Astrocyte of the cerebellum (primary cell): ENCODE data around the gene CLDN24.
A peak's percentile ranks its signal among the peaks of the same experiment; 100 is the strongest.

ENCODE experiments used
- DNase-seq: peaks from one replicate; pipeline ENCODE4 v3.0.0-alpha.2; 2011; ENCODE audit warnings: low read depth
- H3K4me3 ChIP-seq: 2 replicates; pipeline ENCODE4 v1.5.1; 2011; ENCODE audit warnings: mild to moderate bottlenecking, low read depth, low read length, moderate library complexity
- in situ Hi-C: cut with HindIII; loops from 2 replicates; pipeline ENCODE4 v1.10.0; 2017; ENCODE audit warnings: low sequenced_read_pairs
- TF ChIP-seq, protein P1 (sequence below): IDR thresholded peaks from 2 replicates; pipeline ENCODE4 v1.5.1; 2012; ENCODE audit warnings: low read length, low read depth, moderate library complexity, mild to moderate bottlenecking; ENCODE audit errors: missing control alignments

CLDN24 gene

GRCh38 chr4:183322326-183322725 is at the start of gene CLDN24:
CLDN24 (minus strand) TSS chr4:183322426; CDS start chr4:183322426, 0 bp downstream.
- in situ Hi-C loops: loop anchor here (5.0 kb wide), 1 partner anchor 35 kb away; no protein-coding TSS in a partner anchor
- H3K4me3 ChIP-seq: no peak within 1 kb of the TSS
- TF ChIP-seq, protein P1, sequence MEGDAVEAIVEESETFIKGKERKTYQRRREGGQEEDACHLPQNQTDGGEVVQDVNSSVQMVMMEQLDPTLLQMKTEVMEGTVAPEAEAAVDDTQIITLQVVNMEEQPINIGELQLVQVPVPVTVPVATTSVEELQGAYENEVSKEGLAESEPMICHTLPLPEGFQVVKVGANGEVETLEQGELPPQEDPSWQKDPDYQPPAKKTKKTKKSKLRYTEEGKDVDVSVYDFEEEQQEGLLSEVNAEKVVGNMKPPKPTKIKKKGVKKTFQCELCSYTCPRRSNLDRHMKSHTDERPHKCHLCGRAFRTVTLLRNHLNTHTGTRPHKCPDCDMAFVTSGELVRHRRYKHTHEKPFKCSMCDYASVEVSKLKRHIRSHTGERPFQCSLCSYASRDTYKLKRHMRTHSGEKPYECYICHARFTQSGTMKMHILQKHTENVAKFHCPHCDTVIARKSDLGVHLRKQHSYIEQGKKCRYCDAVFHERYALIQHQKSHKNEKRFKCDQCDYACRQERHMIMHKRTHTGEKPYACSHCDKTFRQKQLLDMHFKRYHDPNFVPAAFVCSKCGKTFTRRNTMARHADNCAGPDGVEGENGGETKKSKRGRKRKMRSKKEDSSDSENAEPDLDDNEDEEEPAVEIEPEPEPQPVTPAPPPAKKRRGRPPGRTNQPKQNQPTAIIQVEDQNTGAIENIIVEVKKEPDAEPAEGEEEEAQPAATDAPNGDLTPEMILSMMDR: no peak
- no peak for DNase-seq

- TF ChIP-seq, protein P1: no peak
- H3K4me3 ChIP-seq: no peak overlapping the region
- DNase-seq: no peak
- in situ Hi-C loops: no loop called here
These were observed 48.6 kb upstream of the CLDN24 start for GRCh38 chr4:183370786-183371185.

DNA sequence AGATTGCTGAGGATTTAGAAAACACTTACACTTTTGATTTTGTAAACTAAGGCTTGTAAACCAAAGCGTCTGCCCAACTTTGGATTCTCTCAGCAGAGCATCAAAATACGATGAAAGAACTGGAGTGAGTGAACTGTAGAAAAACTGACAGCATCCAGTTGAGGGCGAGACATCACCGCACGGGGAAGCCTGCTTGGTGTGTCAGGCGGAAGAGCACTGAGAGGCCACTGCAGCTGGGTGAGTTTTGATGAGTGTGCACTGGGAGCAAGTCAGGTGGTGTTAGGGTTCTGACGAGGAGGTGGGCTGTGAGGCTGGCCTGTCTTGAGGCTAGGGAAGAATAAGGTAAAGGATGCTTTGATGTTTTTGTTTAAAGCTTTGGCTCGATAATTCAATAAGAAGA is 46.8 kb upstream of the CLDN24 start:
- in situ Hi-C loops: no loop called here
- H3K4me3 ChIP-seq: no peak overlapping the region
- no peak for DNase-seq
- TF ChIP-seq, protein P1: no peak

GRCh38 chr4:183366206-183366835 is 44.1 kb upstream of the CLDN24 start:
- TF ChIP-seq, protein P1: no peak
- in situ Hi-C loops: no loop called here
- no peak overlapping the region for H3K4me3 ChIP-seq
- DNase-seq: no peak

- TF ChIP-seq, protein P1: no peak
- in situ Hi-C loops: no loop called here
- no peak for DNase-seq
- no peak overlapping the region for H3K4me3 ChIP-seq
These were observed 41.8 kb upstream of the CLDN24 start for GRCh38 chr4:183364025-183364424.

GRCh38 chr4:183362916-183363542 is 40.8 kb upstream of the CLDN24 start:
- no peak overlapping the region for H3K4me3 ChIP-seq
- no peak for DNase-seq
- TF ChIP-seq, protein P1: peak; percentile 34
- in situ Hi-C loops: no loop called here
